ENCODE results near the gene SNX9. TPM values are rescaled to one million over a fixed set of nuclear protein-coding genes. Genes with fewer than 3 reads are reported as not detected.

SNX9 gene
- total and polyA plus RNA-seq, 2 of the 8 experiments (the other 6 are each of a cell fraction or from before 2014, with no cell fraction given): 11.8 to 23.2 TPM

DNA sequence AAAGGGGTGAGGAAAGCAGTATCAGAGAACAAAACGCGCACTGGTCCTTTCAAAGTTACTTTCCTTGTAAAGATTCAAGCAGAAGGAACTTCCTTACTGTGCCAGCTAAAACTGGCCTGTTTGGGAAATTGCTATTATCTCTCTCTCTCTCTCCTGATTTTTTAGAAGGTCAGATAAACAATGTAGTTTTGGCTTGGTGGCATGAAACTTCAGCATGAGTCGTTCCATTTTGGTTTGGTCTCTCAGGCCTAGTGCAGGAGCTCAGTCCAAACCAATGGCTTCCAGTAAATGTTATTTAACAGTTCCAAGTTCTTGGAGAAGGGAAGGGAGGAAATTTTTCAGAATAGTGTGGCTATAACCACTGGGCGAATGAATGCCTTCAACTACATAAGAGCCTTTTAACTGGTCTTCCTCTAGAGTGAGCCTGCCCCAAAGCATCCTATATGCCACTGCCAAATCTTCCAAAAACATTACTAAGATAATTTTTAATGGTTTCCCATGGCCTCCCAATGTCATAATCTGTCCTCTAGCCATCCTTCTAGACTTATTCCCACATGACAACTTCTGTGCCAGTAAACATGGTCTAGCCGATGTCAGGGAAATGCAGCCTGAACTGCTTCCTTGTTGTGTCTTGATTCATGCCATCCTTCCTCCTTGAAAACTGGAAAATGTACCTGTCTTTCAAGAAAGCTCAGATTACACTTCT is 9.1 kb upstream of the SNX9 start (continued):
- TF ChIP-seq BRCA1 (IDR thresholded peaks at IDR 0.05; ENCODE audit: low read depth, low read length): no peak
- TF ChIP-seq SP2 (IDR thresholded peaks at IDR 0.05; ENCODE audit: low read length): no peak
- TF ChIP-seq RNF2 (IDR thresholded peaks at IDR 0.05; ENCODE audit: borderline replicate concordance, low read depth, low read length, missing control alignments, poor library complexity, severe bottlenecking): no peak
- TF ChIP-seq CTBP2 (IDR thresholded peaks at IDR 0.05; ENCODE audit: borderline replicate concordance, insufficient read depth, insufficient read length, low read length): no peak
- TF ChIP-seq JUND (IDR thresholded peaks at IDR 0.05; ENCODE audit: low read length): no peak
- no peak for TF ChIP-seq SP4 (IDR thresholded peaks at IDR 0.05; ENCODE audit: low read length)

All from H1 (cell line).